ENCODE measurements around the gene PRUNE2.

- TF ChIP-seq GABPA (IDR thresholded peaks at IDR 0.05 in 1 of 2, conservative IDR thresholded peaks at IDR 0.05 in 1 of 2) (no peak), CTCF (IDR thresholded peaks at IDR 0.05; ENCODE audit: low read depth, low read length, missing input control) (no peak), YY1 (IDR thresholded peaks at IDR 0.05) (no peak), EGR1 (IDR thresholded peaks at IDR 0.05; ENCODE audit: low read depth in 2 of 2) (no peak), TAF1 (conservative IDR thresholded peaks at IDR 0.05) (no peak), RAD21 (IDR thresholded peaks at IDR 0.05) (no peak), FOXA1 (IDR thresholded peaks at IDR 0.05) (no peak), HNF4A (conservative IDR thresholded peaks at IDR 0.05) (no peak)
- TF ChIP-seq, protein P1, sequence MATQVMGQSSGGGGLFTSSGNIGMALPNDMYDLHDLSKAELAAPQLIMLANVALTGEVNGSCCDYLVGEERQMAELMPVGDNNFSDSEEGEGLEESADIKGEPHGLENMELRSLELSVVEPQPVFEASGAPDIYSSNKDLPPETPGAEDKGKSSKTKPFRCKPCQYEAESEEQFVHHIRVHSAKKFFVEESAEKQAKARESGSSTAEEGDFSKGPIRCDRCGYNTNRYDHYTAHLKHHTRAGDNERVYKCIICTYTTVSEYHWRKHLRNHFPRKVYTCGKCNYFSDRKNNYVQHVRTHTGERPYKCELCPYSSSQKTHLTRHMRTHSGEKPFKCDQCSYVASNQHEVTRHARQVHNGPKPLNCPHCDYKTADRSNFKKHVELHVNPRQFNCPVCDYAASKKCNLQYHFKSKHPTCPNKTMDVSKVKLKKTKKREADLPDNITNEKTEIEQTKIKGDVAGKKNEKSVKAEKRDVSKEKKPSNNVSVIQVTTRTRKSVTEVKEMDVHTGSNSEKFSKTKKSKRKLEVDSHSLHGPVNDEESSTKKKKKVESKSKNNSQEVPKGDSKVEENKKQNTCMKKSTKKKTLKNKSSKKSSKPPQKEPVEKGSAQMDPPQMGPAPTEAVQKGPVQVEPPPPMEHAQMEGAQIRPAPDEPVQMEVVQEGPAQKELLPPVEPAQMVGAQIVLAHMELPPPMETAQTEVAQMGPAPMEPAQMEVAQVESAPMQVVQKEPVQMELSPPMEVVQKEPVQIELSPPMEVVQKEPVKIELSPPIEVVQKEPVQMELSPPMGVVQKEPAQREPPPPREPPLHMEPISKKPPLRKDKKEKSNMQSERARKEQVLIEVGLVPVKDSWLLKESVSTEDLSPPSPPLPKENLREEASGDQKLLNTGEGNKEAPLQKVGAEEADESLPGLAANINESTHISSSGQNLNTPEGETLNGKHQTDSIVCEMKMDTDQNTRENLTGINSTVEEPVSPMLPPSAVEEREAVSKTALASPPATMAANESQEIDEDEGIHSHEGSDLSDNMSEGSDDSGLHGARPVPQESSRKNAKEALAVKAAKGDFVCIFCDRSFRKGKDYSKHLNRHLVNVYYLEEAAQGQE (IDR thresholded peaks at IDR 0.05): no peak
Observed at GRCh38 chr9:76600007-76600615, 305.8 kb downstream of the PRUNE2 start.
